ENCODE measurements around the gene CST3. TPM values are rescaled to one million over a fixed set of nuclear protein-coding genes. Genes with fewer than 3 reads are reported as not detected.

Gene CST3
- polyA plus RNA-seq, 2 of the 4 experiments (the other 2 are of a cell fraction): 136 to 238 TPM

DNA sequence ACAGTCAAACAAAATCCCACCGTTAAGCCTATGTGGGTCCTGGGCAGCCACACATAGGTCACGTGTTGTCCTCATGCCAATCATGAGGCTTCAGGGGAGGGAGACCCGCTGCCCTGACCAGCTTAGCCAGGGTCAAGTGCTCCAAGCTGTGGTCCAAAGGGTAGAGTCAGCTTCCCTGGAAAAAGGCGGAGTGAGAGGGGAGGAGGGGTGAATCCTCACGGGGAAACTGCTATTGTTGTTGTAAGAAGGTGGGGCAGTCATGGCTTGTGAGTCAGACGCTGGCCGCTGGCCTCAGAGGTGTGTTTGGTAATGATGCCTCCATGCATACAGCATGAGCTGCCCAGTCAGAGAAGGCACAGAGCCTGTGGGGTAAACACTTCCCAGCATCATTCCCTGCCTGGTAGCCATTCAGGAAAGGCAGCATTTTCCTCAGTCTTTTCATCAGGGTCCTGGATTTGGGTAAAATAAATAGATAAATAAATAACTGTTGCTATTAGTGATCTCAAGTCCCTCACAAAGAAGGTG is 8.7 kb downstream of the CST3 start:
- H3K27ac ChIP-seq: peak overlapping the region in 1 of 2 experiments; percentile 58; a peak in 3 of 6 replicates
- H3K9me3 ChIP-seq: 0 out of 3 replicates have a peak, but pooled peaks cover 5% of the 10 kb centered on the region
- peak; percentile 82 to 89 for ATAC-seq
- TF ChIP-seq ZC3H11A (IDR thresholded peaks at IDR 0.05): no peak
- TF ChIP-seq, protein P1, sequence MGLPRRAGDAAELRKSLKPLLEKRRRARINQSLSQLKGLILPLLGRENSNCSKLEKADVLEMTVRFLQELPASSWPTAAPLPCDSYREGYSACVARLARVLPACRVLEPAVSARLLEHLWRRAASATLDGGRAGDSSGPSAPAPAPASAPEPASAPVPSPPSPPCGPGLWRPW (IDR thresholded peaks at IDR 0.05): no peak
- TF ChIP-seq KDM1A (IDR thresholded peaks at IDR 0.05; ENCODE audit: low read depth): no peak
- no peak for TF ChIP-seq FOSL2 (IDR thresholded peaks at IDR 0.05)
- peak; percentile 70 for TF ChIP-seq FOSL2 (CRISPR knock-in tag; IDR thresholded peaks at IDR 0.05)
- TF ChIP-seq, protein P2, sequence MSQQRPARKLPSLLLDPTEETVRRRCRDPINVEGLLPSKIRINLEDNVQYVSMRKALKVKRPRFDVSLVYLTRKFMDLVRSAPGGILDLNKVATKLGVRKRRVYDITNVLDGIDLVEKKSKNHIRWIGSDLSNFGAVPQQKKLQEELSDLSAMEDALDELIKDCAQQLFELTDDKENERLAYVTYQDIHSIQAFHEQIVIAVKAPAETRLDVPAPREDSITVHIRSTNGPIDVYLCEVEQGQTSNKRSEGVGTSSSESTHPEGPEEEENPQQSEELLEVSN (IDR thresholded peaks at IDR 0.05; ENCODE audit: borderline replicate concordance, low read depth): 0 out of 2 replicates have a peak, but pooled peaks have one; percentile 10
- TF ChIP-seq, protein P3, sequence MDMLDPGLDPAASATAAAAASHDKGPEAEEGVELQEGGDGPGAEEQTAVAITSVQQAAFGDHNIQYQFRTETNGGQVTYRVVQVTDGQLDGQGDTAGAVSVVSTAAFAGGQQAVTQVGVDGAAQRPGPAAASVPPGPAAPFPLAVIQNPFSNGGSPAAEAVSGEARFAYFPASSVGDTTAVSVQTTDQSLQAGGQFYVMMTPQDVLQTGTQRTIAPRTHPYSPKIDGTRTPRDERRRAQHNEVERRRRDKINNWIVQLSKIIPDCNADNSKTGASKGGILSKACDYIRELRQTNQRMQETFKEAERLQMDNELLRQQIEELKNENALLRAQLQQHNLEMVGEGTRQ (IDR thresholded peaks at IDR 0.05): peak; percentile 59; the same call in 1 of the 2 replicates
- TF ChIP-seq CBX2 (IDR thresholded peaks at IDR 0.05; ENCODE audit: borderline replicate concordance, low read depth): no peak
- TF ChIP-seq CHD2 (IDR thresholded peaks at IDR 0.05; ENCODE audit: low read length, partially characterized antibody): peak; percentile 26
- 0 out of 2 replicates have a peak, but pooled peaks have one; percentile 15 for TF ChIP-seq FOXS1 (CRISPR knock-in tag; IDR thresholded peaks at IDR 0.05)
- TF ChIP-seq, protein P4, sequence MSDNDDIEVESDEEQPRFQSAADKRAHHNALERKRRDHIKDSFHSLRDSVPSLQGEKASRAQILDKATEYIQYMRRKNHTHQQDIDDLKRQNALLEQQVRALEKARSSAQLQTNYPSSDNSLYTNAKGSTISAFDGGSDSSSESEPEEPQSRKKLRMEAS (IDR thresholded peaks at IDR 0.05): peak; percentile 55; the same call in 1 of the 2 replicates
- ChIA-PET CTCF (interaction anchor here (0.9 to 2.1 kb wide), 3 partner anchors 22 to 187 kb away, joined by 4 to 9 read pairs (median 6); no protein-coding TSS in a partner anchor), POLR2A (interaction anchor here (1.2 kb wide), 1 partner anchor 8 kb away, joined by 12 read pairs; the partner anchor contains the start of gene CST3)
- H3K4me1 ChIP-seq: peaks cover 27% of the 10 kb centered on the region
- H3K4me3 ChIP-seq: no peak overlapping the region
- peak overlapping the region; percentile 36 for H3K4me2 ChIP-seq
- peak; percentile 68 to 83 for DNase-seq (ENCODE audit: low read depth in 1 of 2, low spot score in 1 of 2)
- FAIRE-seq: peak; percentile 18
- 37% methylated on average over 7 of the region's 7 CpGs for WGBS (ENCODE audit: missing lambda C conversion rate)

DNA sequence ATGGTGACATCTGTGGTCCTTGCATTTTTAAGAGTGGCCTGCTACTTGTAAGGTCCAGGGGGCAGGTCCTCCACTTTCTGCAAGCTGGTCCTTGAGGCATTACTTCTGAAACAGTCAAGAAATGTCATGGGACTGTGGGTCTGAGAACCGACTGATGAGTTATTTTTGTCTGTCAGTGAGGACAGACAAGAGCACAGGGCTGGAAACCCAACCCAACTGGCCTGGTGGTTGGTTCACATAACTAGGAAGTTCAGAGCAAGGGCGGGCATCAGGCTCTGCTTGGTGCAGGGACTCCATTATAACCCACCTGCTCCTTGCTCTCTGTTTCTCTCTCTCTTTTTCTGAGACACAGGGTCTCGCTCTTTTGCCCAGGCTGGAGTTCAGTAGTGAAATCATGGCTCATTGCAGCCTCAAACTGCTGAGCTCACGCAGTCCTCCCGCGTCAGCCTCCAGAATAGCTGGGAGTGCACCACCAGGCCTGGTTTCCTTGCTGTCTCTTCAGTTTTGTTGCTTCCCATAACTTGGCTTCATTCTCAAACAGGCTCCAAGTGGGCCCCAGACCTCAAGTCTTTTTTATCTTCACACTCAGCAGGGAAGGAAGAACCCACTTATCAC is 9.2 kb downstream of the CST3 start:
- H3K9me3 ChIP-seq: 0 out of 3 replicates have a peak, but pooled peaks cover 5% of the 10 kb centered on the region
- H3K4me3 ChIP-seq: no peak overlapping the region
- POLR2A ChIA-PET: interaction anchor here (1.2 to 1.5 kb wide), 2 partner anchors 9 kb away, joined by 4 to 12 read pairs; partner anchors contain the start of gene CST3
- H3K27ac ChIP-seq: peak overlapping the region in 1 of 2 experiments; percentile 58; a peak in 3 of 6 replicates
- DNase-seq (ENCODE audit: low read depth in 1 of 2, low spot score in 1 of 2) (no peak), ATAC-seq (no peak; a peak in 1 of 6 replicates), FAIRE-seq (no peak)
- no peak for TF ChIP-seq TP53 (CRISPR knock-in tag; IDR thresholded peaks at IDR 0.05)
- no peak for TF ChIP-seq ZNF302 (CRISPR knock-in tag; IDR thresholded peaks at IDR 0.05)
- no peak for TF ChIP-seq HOXB13 (CRISPR knock-in tag; IDR thresholded peaks at IDR 0.05; ENCODE audit: low read depth)
- TF ChIP-seq POLR2A (IDR thresholded peaks at IDR 0.05; ENCODE audit: low read length): no peak
- TF ChIP-seq ZC3H11A (IDR thresholded peaks at IDR 0.05): no peak
- no peak for TF ChIP-seq HEYL (CRISPR knock-in tag; IDR thresholded peaks at IDR 0.05)
- TF ChIP-seq POLR2AphosphoS2 (conservative IDR thresholded peaks at IDR 0.05; ENCODE audit: low read length): no peak
- TF ChIP-seq RNF2 (IDR thresholded peaks at IDR 0.05; ENCODE audit: borderline replicate concordance, low read depth): no peak
- TF ChIP-seq, protein P5, sequence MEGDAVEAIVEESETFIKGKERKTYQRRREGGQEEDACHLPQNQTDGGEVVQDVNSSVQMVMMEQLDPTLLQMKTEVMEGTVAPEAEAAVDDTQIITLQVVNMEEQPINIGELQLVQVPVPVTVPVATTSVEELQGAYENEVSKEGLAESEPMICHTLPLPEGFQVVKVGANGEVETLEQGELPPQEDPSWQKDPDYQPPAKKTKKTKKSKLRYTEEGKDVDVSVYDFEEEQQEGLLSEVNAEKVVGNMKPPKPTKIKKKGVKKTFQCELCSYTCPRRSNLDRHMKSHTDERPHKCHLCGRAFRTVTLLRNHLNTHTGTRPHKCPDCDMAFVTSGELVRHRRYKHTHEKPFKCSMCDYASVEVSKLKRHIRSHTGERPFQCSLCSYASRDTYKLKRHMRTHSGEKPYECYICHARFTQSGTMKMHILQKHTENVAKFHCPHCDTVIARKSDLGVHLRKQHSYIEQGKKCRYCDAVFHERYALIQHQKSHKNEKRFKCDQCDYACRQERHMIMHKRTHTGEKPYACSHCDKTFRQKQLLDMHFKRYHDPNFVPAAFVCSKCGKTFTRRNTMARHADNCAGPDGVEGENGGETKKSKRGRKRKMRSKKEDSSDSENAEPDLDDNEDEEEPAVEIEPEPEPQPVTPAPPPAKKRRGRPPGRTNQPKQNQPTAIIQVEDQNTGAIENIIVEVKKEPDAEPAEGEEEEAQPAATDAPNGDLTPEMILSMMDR (IDR thresholded peaks at IDR 0.05): no peak
- TF ChIP-seq, protein P2 (IDR thresholded peaks at IDR 0.05; ENCODE audit: borderline replicate concordance, low read depth): no peak
- TF ChIP-seq, protein P6, sequence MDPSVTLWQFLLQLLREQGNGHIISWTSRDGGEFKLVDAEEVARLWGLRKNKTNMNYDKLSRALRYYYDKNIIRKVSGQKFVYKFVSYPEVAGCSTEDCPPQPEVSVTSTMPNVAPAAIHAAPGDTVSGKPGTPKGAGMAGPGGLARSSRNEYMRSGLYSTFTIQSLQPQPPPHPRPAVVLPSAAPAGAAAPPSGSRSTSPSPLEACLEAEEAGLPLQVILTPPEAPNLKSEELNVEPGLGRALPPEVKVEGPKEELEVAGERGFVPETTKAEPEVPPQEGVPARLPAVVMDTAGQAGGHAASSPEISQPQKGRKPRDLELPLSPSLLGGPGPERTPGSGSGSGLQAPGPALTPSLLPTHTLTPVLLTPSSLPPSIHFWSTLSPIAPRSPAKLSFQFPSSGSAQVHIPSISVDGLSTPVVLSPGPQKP (IDR thresholded peaks at IDR 0.05; ENCODE audit: low read depth, low read length): no peak
- TF ChIP-seq FOSB (CRISPR knock-in tag; IDR thresholded peaks at IDR 0.05): no peak
- no peak for TF ChIP-seq EHMT2 (IDR thresholded peaks at IDR 0.05; ENCODE audit: low read depth)
- no peak for TF ChIP-seq KDM1A (IDR thresholded peaks at IDR 0.05; ENCODE audit: low read depth)
- TF ChIP-seq HOXA7 (CRISPR knock-in tag; IDR thresholded peaks at IDR 0.05): no peak
- CTCF ChIA-PET: interaction anchor here (0.6 to 1.0 kb wide), 3 partner anchors 22 to 187 kb away, joined by 3 to 6 read pairs (median 4); no protein-coding TSS in a partner anchor
- H3K4me1 ChIP-seq: peaks cover 32% of the 10 kb centered on the region
- WGBS (ENCODE audit: missing lambda C conversion rate): 87% methylated on average over 6 of the region's 6 CpGs
- H3K4me2 ChIP-seq: peak overlapping the region; percentile 36
